NCI-H1105 (cell line): ENCODE results near the gene SSX1.
"Not testable (repeated sequence)": the region's sequence is repeated elsewhere in the genome, so short reads cannot be mapped to it uniquely, and the experiment has no call there.

Source experiments
- DNase-seq: peaks from one replicate; lab custom pipeline; 2025; lab: John Stamatoyannopoulos, UW

Gene SSX1

DNA sequence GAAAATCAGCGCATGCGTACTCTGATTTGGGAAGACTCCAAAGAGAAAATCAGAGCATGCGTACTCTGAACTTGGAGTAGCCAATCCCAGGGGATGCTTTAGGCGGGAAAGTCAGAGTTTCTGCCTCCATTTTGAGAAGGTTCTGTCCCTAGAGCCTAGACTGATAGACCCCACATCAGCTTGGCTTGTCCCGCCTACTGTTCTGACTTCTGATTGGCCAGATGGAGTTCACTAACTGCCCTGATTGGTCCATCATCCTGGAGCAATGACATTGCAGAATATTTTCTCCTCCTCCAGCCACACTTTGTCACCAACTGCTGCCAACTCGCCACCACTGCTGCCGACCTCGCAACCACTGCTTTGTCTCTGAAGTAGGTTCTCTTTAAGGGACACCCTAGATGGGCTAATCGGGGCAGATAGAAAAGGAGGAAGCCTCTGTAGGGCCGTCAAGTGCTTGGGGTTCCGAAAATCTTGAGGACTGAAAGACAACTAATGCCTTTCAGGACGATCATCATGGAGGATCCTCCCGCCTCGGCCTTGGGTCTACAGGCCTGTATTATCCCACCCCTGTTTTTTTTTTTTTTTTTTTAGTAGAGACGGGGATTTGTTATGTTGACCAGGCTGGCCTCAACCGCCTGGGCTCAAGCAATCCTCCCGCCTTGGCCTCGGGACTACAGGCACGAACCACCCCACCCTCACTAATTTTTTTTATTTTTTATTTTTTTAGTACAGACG is at the start of gene SSX1:
TSS of gene SSX1 (plus strand) at position 331 of the 735 bp plus-strand sequence. CDS start 1,850 bp downstream, outside the sequence.
- DNase-seq = not testable (repeated sequence)

GRCh38 chrX:48214341-48214740 is 40.9 kb upstream of the SSX1 start:
- not testable (repeated sequence) for DNase-seq

DNA sequence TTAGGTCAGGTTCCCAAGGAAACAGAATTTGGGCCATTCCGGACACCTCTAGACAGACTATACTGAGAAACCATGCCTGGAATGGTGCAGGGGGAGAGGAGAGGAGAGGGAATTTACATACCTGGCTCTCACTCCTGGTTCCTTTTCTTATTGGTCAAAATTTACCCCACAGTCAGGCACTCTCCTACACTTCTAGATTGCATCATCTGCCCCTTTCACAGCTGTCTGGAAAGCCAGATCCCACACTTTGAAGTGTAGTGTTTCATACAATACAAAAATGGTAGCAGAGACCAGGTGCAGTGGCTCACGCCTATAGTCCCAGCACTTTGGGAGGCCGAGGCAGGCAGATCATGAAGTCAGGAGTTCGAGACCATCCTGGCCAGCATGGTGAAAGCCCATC is 31.0 kb upstream of the SSX1 start:
- DNase-seq = not testable (repeated sequence)

- not testable (repeated sequence) for DNase-seq
Observed at GRCh38 chrX:48252945-48253344, 2.2 kb upstream of the SSX1 start.

DNA sequence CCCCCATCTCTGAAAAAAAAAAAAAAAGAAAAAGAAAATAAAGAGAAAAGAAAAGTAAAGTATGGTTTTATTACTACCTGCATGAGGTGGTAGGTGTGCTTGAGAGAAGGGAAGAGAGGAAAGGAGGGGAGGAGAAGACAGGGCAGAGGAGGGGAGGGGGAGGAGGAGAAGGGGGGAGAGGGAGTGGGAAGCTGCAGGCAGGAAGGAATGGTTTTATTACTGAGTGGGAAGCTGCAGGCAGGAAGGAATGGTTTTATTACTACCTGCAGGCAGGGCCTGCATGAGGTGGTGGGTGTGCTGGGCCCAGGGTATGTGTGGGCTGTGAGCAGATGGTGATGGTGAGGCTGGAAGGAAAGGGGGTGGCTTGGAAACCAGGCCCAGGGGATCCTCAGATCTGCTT is 19.2 kb downstream of the SSX1 start:
- not testable (repeated sequence) for DNase-seq

DNA sequence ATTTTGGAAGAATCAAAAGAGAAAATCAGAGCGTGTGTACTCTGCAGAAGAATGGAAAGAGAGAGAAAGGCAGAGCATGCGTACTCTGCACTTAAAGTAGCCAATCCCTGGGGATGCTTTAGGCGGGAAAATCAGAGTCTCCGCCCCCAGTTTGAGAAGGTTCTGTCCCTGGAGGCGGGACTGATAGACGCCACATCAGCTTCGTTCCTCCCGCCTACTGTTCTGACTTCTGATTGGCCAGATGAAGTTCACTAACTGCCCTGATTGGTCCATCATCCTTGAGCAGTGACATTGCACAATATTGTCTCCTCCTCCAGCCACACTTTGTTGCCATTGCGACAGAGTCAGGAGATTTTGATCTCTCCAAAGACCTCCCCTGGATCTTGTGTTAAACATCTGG is 23.8 kb downstream of the SSX1 start:
- no peak for DNase-seq

- not testable (repeated sequence) for DNase-seq
Observed at GRCh38 chrX:48280729-48281128, 25.5 kb downstream of the SSX1 start.

DNA sequence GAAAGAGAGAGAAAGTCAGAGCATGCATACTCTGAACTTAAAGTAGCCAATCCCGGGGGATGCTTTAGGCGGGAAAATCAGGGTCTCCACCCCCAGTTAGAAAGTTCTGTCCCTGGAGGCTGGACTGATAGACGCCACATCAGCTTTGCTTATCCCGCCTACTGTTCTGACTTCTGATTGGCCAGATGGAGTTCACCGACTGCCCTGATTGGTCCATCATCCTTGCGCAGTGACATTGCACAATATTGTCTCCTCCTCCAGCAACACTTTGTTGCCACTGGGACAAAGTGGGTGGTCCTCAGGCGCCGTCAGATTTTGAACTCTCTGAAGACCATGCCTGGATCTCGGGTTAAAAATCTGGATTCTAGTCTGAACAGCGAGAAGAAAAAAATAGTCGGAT is 51.0 kb downstream of the SSX1 start:
- no peak for DNase-seq

DNA sequence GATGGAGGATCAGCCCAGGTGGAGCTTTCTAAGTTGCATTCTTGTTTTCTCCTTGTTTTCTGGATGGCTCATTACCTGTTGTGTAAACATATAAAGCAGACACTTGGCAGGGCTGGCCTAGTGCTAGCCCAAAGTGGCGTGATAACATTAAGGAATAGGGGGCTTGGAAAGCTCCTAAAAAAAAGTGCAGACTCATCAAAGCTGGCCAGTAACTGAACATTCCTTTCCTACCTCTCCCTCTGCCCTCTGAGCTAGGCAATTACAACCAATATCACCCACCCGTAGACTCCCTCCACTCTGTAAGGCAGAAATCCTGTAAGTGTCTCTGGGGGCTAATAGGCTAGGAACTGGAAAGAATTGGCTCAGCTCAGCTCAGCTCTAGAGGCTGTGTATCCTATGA is 58.8 kb downstream of the SSX1 start:
- not testable (repeated sequence) for DNase-seq
